CD14-positive monocyte (primary cell): ENCODE results near the gene MCF2L2. TPM values are rescaled to one million over a fixed set of nuclear protein-coding genes. Genes with fewer than 3 reads are reported as not detected.
"Not testable (repeated sequence)": the region's sequence is repeated elsewhere in the genome, so short reads cannot be mapped to it uniquely, and the experiment has no call there.

Source experiments
- DNase-seq, 3 donors: peaks; one replicate each; pipeline ENCODE4 v3.0.0-alpha.2; 2011 to 2022
- H2AFZ ChIP-seq: 2 replicates; pipeline ENCODE4 v1.6.0; 2012; ENCODE audit warnings: mild to moderate bottlenecking, low read depth, low read length, inconsistent platforms; ENCODE audit not compliant: insufficient read depth, poor library complexity, severe bottlenecking
- H3K27ac ChIP-seq, 2 donors: 1 replicate in 1 of 2; 2 replicates in 1 of 2; pipeline ENCODE4 v1.5.1; 2012 to 2013; ENCODE audit warnings: low read length in 2 of 2, control low read depth in 1 of 2, inconsistent platforms in 1 of 2, low read depth in 1 of 2, mild to moderate bottlenecking in 1 of 2
- H3K27me3 ChIP-seq, 2 donors: one replicate each; pipeline versions ENCODE4 v1.6.0 to v1.6.1; 2011 to 2013; ENCODE audit warnings: low read length in 2 of 2; ENCODE audit not compliant: control insufficient read depth in 2 of 2, insufficient read depth in 2 of 2
- H3K36me3 ChIP-seq, 2 donors: replicated peaks in 1 of 2; 1 replicate in 1 of 2; 2 replicates in 1 of 2; pipeline versions ENCODE4 v1.5.1 to v1.6.1; 2012 to 2013; ENCODE audit warnings: low read length in 2 of 2, control low read depth in 1 of 2, inconsistent platforms in 1 of 2, mild to moderate bottlenecking in 1 of 2; ENCODE audit not compliant: insufficient read depth in 2 of 2, control insufficient read depth in 1 of 2
- H3K4me1 ChIP-seq, 2 donors: 1 replicate in 1 of 2; 2 replicates in 1 of 2; pipeline versions ENCODE4 v1.5.1 to v1.6.1; 2012 to 2013; ENCODE audit warnings: low read length in 2 of 2, control low read depth in 1 of 2, inconsistent platforms in 1 of 2, mild to moderate bottlenecking in 1 of 2, moderate library complexity in 1 of 2; ENCODE audit not compliant: insufficient read depth in 2 of 2, control insufficient read depth in 1 of 2
- H3K4me2 ChIP-seq: replicated peaks from 2 replicates; pipeline ENCODE3; 2012; ENCODE audit warnings: low read length, moderate library complexity, mild to moderate bottlenecking; ENCODE audit not compliant: poor library complexity, severe bottlenecking; ENCODE audit errors: extremely low read depth
- H3K4me3 ChIP-seq, 3 experiments: fragments of 200-600 bp in 1 of 3; sonication (generic) in 1 of 3; replicated peaks in 1 of 3; 1 replicate in 2 of 3; 2 replicates in 1 of 3; pipeline ENCODE4 v1.5.1; 2011 to 2013; ENCODE audit warnings: low read length in 3 of 3, mild to moderate bottlenecking in 3 of 3, control low read depth in 2 of 3, low read depth in 2 of 3, inconsistent platforms in 1 of 3, moderate library complexity in 1 of 3
- H3K79me2 ChIP-seq: 2 replicates; pipeline ENCODE4 v1.6.0; 2012; ENCODE audit warnings: mild to moderate bottlenecking, control low read depth, inconsistent platforms, low read length, moderate library complexity; ENCODE audit not compliant: insufficient read depth
- H3K9ac ChIP-seq: 2 replicates; pipeline ENCODE4 v1.6.0; 2017; ENCODE audit warnings: low read length, mild to moderate bottlenecking; ENCODE audit not compliant: insufficient read depth, poor library complexity, severe bottlenecking
- H3K9me3 ChIP-seq, 2 donors: replicated peaks in 1 of 2; 1 replicate in 1 of 2; 2 replicates in 1 of 2; pipeline versions ENCODE4 v1.5.1 to v1.6.1; 2012 to 2013; ENCODE audit warnings: low read length in 2 of 2, control low read depth in 1 of 2; ENCODE audit not compliant: control insufficient read depth in 1 of 2, insufficient read depth in 1 of 2
- H4K20me1 ChIP-seq: 2 replicates; pipeline ENCODE4 v1.6.0; 2012; ENCODE audit warnings: mild to moderate bottlenecking, low read length, control low read depth, moderate library complexity; ENCODE audit not compliant: insufficient read depth
- H3K27ac Mint-ChIP-seq, 7 donors: one replicate each; pipeline ENCODE4 v1.8.0; 2020; ENCODE audit warnings: mild to moderate bottlenecking in 7 of 7, mixed read lengths in 7 of 7, moderate library complexity in 6 of 7, inconsistent platforms in 2 of 7
- H3K27me3 Mint-ChIP-seq, 3 donors: one replicate each; pipeline ENCODE4 v1.8.0; 2021 to 2022; ENCODE audit warnings: low read depth in 3 of 3, mild to moderate bottlenecking in 3 of 3, mixed read lengths in 3 of 3, moderate library complexity in 3 of 3, inconsistent platforms in 1 of 3
- H3K36me3 Mint-ChIP-seq, 2 donors: one replicate each; pipeline ENCODE4 v1.8.0; 2020; ENCODE audit warnings: mixed read lengths in 2 of 2, inconsistent platforms in 1 of 2, mild to moderate bottlenecking in 1 of 2
- H3K4me1 Mint-ChIP-seq: one replicate; pipeline ENCODE4 v1.8.0; 2020; ENCODE audit warnings: mild to moderate bottlenecking, mixed read lengths
- H3K4me3 Mint-ChIP-seq, 2 donors: one replicate each; pipeline ENCODE4 v1.8.0; 2020; ENCODE audit warnings: mild to moderate bottlenecking in 2 of 2, mixed read lengths in 2 of 2, moderate library complexity in 1 of 2
- H3K9me3 Mint-ChIP-seq, 7 donors: one replicate each; pipeline ENCODE4 v1.8.0; 2020 to 2022; ENCODE audit warnings: mixed read lengths in 7 of 7, mild to moderate bottlenecking in 6 of 7, moderate library complexity in 6 of 7, inconsistent platforms in 2 of 7
- WGBS: methylation state at CpG from one replicate; pipeline ENCODE4 v1.1.5; 2013; ENCODE audit warnings: missing lambda C conversion rate; ENCODE audit not compliant: insufficient coverage; 5-methylcytosine and 5-hydroxymethylcytosine counted together
- intact Hi-C, 2 donors: fragments of 100-400 bp; cut with micrococcal nuclease; formaldehyde crosslinking; loops; one replicate each; pipeline versions ENCODE4 v1.15.0 to v1.15.1; 2023
- polyA plus RNA-seq, 3 donors: library from polyadenylated mRNA; depleted of rRNA in 1 of 3; unstranded in 2 of 3; stranded (reverse) in 1 of 3; fragments of 300-500 nt in 2 of 3; fragments of >200 nt in 1 of 3; fragmentation: Illumina TruSeq in 2 of 3; gene quantifications; 1 replicate in 2 of 3; 2 replicates in 1 of 3; pipeline ENCODE4 v1.2.3, GENCODE V29; 2012 to 2021
- TF ChIP-seq, protein P1 (sequence below): fragments of 200-600 bp; IDR thresholded peaks from one replicate; pipeline ENCODE4 v1.8.0; 2022; ENCODE audit warnings: antibody characterized with exemption, mild to moderate bottlenecking

The MCF2L2 gene
- polyA plus RNA-seq, 3 donors = 0.01 to 0.13 TPM; not detected in 1

DNA sequence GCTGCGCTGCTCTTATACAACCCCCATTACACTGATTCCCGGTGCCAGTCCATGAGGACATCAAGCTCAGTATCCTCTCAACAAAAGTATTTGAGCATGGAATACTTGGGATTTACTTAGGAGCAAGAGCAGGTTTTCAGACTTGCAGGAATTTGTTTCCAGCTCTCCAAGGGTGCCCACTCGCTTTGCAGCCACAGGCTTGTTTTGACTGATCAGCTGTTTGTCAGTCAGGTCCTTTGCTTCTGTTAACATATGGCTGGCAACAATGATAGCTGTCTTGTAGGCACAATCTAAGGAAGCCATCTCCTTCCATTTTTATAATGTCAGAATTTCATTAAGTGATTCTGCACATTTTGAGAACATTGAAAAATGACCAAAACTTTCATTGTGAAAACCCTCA lies 38.2 kb upstream of the MCF2L2 start:
- no peaks in the 10 kb centered on the region for H3K36me3 ChIP-seq
- H2AFZ ChIP-seq = no peak overlapping the region
- H3K4me2 ChIP-seq = no peak overlapping the region
- 93% methylated on average over 1 of the region's 3 CpGs for WGBS
- DNase-seq = no peak
- Mint-ChIP-seq H3K27me3 (peaks cover under 1 to 3% (median 2%) of the 10 kb centered on the region in 3 donors), H3K4me1 (peaks cover 3% of the 10 kb centered on the region), H3K36me3 (no peaks in the 10 kb centered on the region), H3K27ac (peak overlapping the region in 1 of 7 donors; percentile 11), H3K9me3 (peaks cover 0 to 2% (median 0%) of the 10 kb centered on the region in 7 donors), H3K4me3 (no peak overlapping the region)
- H3K27ac ChIP-seq = no peak overlapping the region
- intact Hi-C loops = loop anchor here in 1 of 2 donors (10.0 kb wide), 1 partner anchor 418 kb away; the partner anchor contains the start of gene PARL
- no peak overlapping the region for H3K4me3 ChIP-seq
- no peaks in the 10 kb centered on the region for H3K9me3 ChIP-seq
- H3K79me2 ChIP-seq = no peaks in the 10 kb centered on the region
- TF ChIP-seq, protein P1, sequence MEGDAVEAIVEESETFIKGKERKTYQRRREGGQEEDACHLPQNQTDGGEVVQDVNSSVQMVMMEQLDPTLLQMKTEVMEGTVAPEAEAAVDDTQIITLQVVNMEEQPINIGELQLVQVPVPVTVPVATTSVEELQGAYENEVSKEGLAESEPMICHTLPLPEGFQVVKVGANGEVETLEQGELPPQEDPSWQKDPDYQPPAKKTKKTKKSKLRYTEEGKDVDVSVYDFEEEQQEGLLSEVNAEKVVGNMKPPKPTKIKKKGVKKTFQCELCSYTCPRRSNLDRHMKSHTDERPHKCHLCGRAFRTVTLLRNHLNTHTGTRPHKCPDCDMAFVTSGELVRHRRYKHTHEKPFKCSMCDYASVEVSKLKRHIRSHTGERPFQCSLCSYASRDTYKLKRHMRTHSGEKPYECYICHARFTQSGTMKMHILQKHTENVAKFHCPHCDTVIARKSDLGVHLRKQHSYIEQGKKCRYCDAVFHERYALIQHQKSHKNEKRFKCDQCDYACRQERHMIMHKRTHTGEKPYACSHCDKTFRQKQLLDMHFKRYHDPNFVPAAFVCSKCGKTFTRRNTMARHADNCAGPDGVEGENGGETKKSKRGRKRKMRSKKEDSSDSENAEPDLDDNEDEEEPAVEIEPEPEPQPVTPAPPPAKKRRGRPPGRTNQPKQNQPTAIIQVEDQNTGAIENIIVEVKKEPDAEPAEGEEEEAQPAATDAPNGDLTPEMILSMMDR = no peak
- peaks cover 4 to 11% of the 10 kb centered on the region in 2 donors for H3K4me1 ChIP-seq
- H3K27me3 ChIP-seq = no peaks in the 10 kb centered on the region
- H3K9ac ChIP-seq = no peak overlapping the region
- H4K20me1 ChIP-seq = no peaks in the 10 kb centered on the region

DNA sequence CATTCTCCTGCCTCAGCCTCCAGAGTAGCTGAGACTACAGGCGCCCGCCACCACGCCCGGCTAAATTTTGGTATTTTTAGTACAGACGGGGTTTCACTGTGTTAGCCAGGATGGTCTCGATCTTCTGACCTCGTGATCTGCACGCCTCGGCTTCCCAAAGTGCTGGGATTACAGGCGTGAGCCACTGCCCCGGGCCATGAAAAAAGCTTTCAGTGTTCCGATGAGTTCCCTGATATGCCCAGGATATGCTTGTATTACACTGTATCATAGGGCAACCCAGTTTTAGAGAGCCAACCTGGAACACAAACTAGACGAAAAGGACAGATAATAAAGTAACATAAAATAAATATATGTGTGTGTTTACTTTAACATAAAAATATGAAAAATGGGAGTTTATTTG lies 37.3 kb upstream of the MCF2L2 start:
- H3K4me1 ChIP-seq = peaks cover 4 to 11% of the 10 kb centered on the region in 2 donors
- intact Hi-C loops = loop anchor here in 1 of 2 donors (10.0 kb wide), 1 partner anchor 419 kb away; the partner anchor contains the start of gene PARL
- not testable (repeated sequence) for H3K4me3 ChIP-seq, H2AFZ ChIP-seq, H3K4me3 Mint-ChIP-seq, H3K9me3 ChIP-seq, H3K27me3 Mint-ChIP-seq, H3K36me3 Mint-ChIP-seq, DNase-seq, H3K27ac ChIP-seq, H3K27ac Mint-ChIP-seq, H3K27me3 ChIP-seq, H3K79me2 ChIP-seq, H3K4me2 ChIP-seq, H3K4me1 Mint-ChIP-seq, H4K20me1 ChIP-seq, H3K36me3 ChIP-seq, H3K9ac ChIP-seq, H3K9me3 Mint-ChIP-seq
- 88% methylated on average over 10 of the region's 13 CpGs for WGBS
